Psoas muscle (tissue), 7 donors: ENCODE data around the gene CA5A. TPM values are rescaled to one million over a fixed set of nuclear protein-coding genes. Genes with fewer than 3 reads are reported as not detected.

Experiments
- polyA plus RNA-seq, 3 donors: library from polyadenylated mRNA; stranded (reverse); fragments of 200-250 nt; gene quantifications; one replicate each; pipeline ENCODE4 v1.2.3, GENCODE V29; 2013
- total RNA-seq, 4 donors: library from RNA; stranded (reverse); fragmentation: NEBNext Ultra II Directional in 2 of 4; extraction: Animal tissue kit (Norgen Biotek cat#: 25700) in 2 of 4; gene quantifications; one replicate each; pipeline versions ENCODE4 v1.2.1 to v1.2.4, GENCODE V29; 2021 to 2023
- donor health status: healthy with polysubstance abuse.
- donor health status: DM: no; HTN: no; CAD: no; lungs with moderate emphysema.
- donor health status: Bipolar disorder and iron deficiency.
- donor health status: healthy.
- donor health status: DM: no; HTN: no; CAD: no.
- donor health status: DM: no; HTN: no; CAD: no.
- donor health status: DM: yes; HTN: yes; CAD: no.

The CA5A gene
- total and polyA plus RNA-seq, 7 donors = 0.12 TPM; not detected in 6

Other genes starting within 250 kb of the CA5A start
- gene KLHDC4, start 170.5 kb downstream of the CA5A start, total RNA-seq = 10 to 100 TPM; 11.1 to 19.7 (median 15.8) TPM
- 10 to 100 TPM in 2 of 3 donors, 1 to 10 TPM in 1; 9.2 to 16.5 (median 10.1) TPM for gene KLHDC4, start 170.5 kb downstream of the CA5A start, polyA plus RNA-seq
- 10 to 100 TPM in 3 of 4 donors, 1 to 10 TPM in 1; 9.8 to 63.6 (median 28.3) TPM for gene SLC7A5, start 67.0 kb downstream of the CA5A start, total RNA-seq
- gene SLC7A5, start 67.0 kb downstream of the CA5A start, polyA plus RNA-seq = 10 to 100 TPM; 16.4 to 28.6 (median 20.2) TPM
- 10 to 100 TPM; 11.9 to 15.3 (median 14.7) TPM for gene BANP, start 14.9 kb upstream of the CA5A start, total RNA-seq
- 10 to 100 TPM in 1 of 3 donors, 1 to 10 TPM in 2; 7.7 to 14.2 (median 7.8) TPM for gene BANP, start 14.9 kb upstream of the CA5A start, polyA plus RNA-seq